Stimulated activated CD8-positive, alpha-beta memory T cell treated with anti-CD3 and anti-CD28 coated beads, Interleukin-15, amount 100 ng/mL, for 48 hours (primary cell): ENCODE data around the gene IQCK.

ENCODE experiments used
- DNase-seq, 2 donors: peaks; one replicate each; pipeline ENCODE4 v3.0.0-alpha.2; 2020; ENCODE audit warnings: low read depth in 2 of 2

IQCK gene

GRCh38 chr16:19860166-19861041, 142.3 kb downstream of the IQCK start:
- DNase-seq, result no peak

GRCh38 chr16:19861133-19861532, 143.1 kb downstream of the IQCK start:
- DNase-seq, result no peak

- DNase-seq, result no peak
These were observed 143.8 kb downstream of the IQCK start for GRCh38 chr16:19861811-19862327.

GRCh38 chr16:19863990-19864389, 145.9 kb downstream of the IQCK start:
- no peak for DNase-seq

GRCh38 chr16:19864566-19864965, 146.5 kb downstream of the IQCK start:
- no peak for DNase-seq

- no peak for DNase-seq
These were observed 150.3 kb downstream of the IQCK start for GRCh38 chr16:19868421-19868820.

GRCh38 chr16:19871721-19872120, 153.7 kb downstream of the IQCK start:
- DNase-seq, result no peak

GRCh38 chr16:19872179-19872863, 154.2 kb downstream of the IQCK start:
- DNase-seq, result no peak

GRCh38 chr16:19872935-19873334, 154.9 kb downstream of the IQCK start:
- DNase-seq, result no peak

- DNase-seq, result no peak
These were observed 156.0 kb downstream of the IQCK start for GRCh38 chr16:19874026-19874425.

GRCh38 chr16:19874851-19875546, 156.9 kb downstream of the IQCK start:
- no peak for DNase-seq

- no peak for DNase-seq
These were observed 157.8 kb downstream of the IQCK start for GRCh38 chr16:19875900-19876299.

- DNase-seq, result no peak
These were observed 158.5 kb downstream of the IQCK start for GRCh38 chr16:19876501-19877059.

- no peak for DNase-seq
These were observed 160.7 kb downstream of the IQCK start for GRCh38 chr16:19878757-19879156.

- no peak for DNase-seq
These were observed 161.2 kb downstream of the IQCK start for GRCh38 chr16:19879241-19879792.

- DNase-seq, result no peak
These were observed 163.0 kb downstream of the IQCK start for GRCh38 chr16:19881028-19881427.

- no peak for DNase-seq
These were observed 163.7 kb downstream of the IQCK start for GRCh38 chr16:19881783-19882182.

GRCh38 chr16:19882186-19882585, 164.1 kb downstream of the IQCK start:
- DNase-seq, result no peak

- DNase-seq, result no peak
These were observed 164.6 kb downstream of the IQCK start for GRCh38 chr16:19882646-19883045.

GRCh38 chr16:19883296-19883965, 165.4 kb downstream of the IQCK start:
- no peak for DNase-seq

- no peak for DNase-seq
These were observed 166.0 kb downstream of the IQCK start for GRCh38 chr16:19883966-19884485.
